Loucy (cell line): Measurements from ENCODE around the gene C14orf180.

Experiments
- CTCF ChIP-seq: fragments of 200-600 bp; sonication (generic); conservative IDR thresholded peaks from 2 replicates; pipeline ENCODE4 v1.5.1; 2014; ENCODE audit warnings: mild to moderate bottlenecking, antibody characterized with exemption, low read length
- EZH2phosphoT487 ChIP-seq: fragments of 200-600 bp; IDR thresholded peaks from 2 replicates; pipeline ENCODE4 v1.6.1; 2018; ENCODE audit warnings: antibody characterized with exemption, mild to moderate bottlenecking, moderate library complexity, borderline replicate concordance

GRCh38 chr14:104560586-104560945 lies 19.0 kb upstream of the C14orf180 start:
- no peak for TF ChIP-seq CTCF
- no peak for TF ChIP-seq EZH2phosphoT487
